Neutrophil (primary cell): ENCODE measurements around the gene GRB10.

ENCODE experiments used
- H3K27ac ChIP-seq: fragments of 200-600 bp; sonication (generic); 2 replicates; pipeline ENCODE4 v1.5.1; 2016; ENCODE audit warnings: mild to moderate bottlenecking, moderate library complexity
- H3K27me3 ChIP-seq: fragments of 200-600 bp; sonication (generic); 2 replicates; pipeline ENCODE4 v1.6.0; 2016; ENCODE audit warnings: mild to moderate bottlenecking
- H3K36me3 ChIP-seq: fragments of 200-600 bp; sonication (generic); 2 replicates; pipeline ENCODE4 v1.5.1; 2017
- H3K4me1 ChIP-seq, 2 experiments: fragments of 200-600 bp in 1 of 2; sonication (generic) in 1 of 2; 1 replicate in 1 of 2; 2 replicates in 1 of 2; pipeline versions ENCODE4 v1.5.1 to v1.6.1; 2013 to 2016; ENCODE audit warnings: low read depth in 1 of 2, low read length in 1 of 2, mild to moderate bottlenecking in 1 of 2, moderate library complexity in 1 of 2; ENCODE audit not compliant: control insufficient read depth in 1 of 2, insufficient read depth in 1 of 2
- H3K4me3 ChIP-seq, 2 experiments: fragments of 200-600 bp in 1 of 2; sonication (generic) in 1 of 2; 1 replicate in 1 of 2; 2 replicates in 1 of 2; pipeline ENCODE4 v1.5.1; 2013 to 2016; ENCODE audit warnings: low read depth in 1 of 2, low read length in 1 of 2, mild to moderate bottlenecking in 1 of 2, moderate library complexity in 1 of 2
- H3K9me3 ChIP-seq: fragments of 200-600 bp; sonication (generic); 2 replicates; pipeline ENCODE4 v1.5.1; 2016
- TF ChIP-seq, protein P1 (sequence below): fragments of 200-600 bp; sonication (generic); IDR thresholded peaks from 2 replicates; pipeline ENCODE4 v1.5.1; 2016; ENCODE audit warnings: antibody characterized with exemption

Gene GRB10

GRCh38 chr7:50542132-50542531 lies 240.6 kb downstream of the GRB10 start:
- H3K27me3 ChIP-seq = no peaks in the 10 kb centered on the region
- H3K4me1 ChIP-seq = no peaks in the 10 kb centered on the region
- H3K4me3 ChIP-seq = no peak overlapping the region
- H3K27ac ChIP-seq = no peak overlapping the region
- H3K9me3 ChIP-seq = no peaks in the 10 kb centered on the region
- TF ChIP-seq, protein P1, sequence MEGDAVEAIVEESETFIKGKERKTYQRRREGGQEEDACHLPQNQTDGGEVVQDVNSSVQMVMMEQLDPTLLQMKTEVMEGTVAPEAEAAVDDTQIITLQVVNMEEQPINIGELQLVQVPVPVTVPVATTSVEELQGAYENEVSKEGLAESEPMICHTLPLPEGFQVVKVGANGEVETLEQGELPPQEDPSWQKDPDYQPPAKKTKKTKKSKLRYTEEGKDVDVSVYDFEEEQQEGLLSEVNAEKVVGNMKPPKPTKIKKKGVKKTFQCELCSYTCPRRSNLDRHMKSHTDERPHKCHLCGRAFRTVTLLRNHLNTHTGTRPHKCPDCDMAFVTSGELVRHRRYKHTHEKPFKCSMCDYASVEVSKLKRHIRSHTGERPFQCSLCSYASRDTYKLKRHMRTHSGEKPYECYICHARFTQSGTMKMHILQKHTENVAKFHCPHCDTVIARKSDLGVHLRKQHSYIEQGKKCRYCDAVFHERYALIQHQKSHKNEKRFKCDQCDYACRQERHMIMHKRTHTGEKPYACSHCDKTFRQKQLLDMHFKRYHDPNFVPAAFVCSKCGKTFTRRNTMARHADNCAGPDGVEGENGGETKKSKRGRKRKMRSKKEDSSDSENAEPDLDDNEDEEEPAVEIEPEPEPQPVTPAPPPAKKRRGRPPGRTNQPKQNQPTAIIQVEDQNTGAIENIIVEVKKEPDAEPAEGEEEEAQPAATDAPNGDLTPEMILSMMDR = no peak
- H3K36me3 ChIP-seq = no peaks in the 10 kb centered on the region

- no peak overlapping the region for H3K4me3 ChIP-seq
- no peak overlapping the region for H3K27ac ChIP-seq
- H3K4me1 ChIP-seq = no peaks in the 10 kb centered on the region
- no peaks in the 10 kb centered on the region for H3K36me3 ChIP-seq
- no peaks in the 10 kb centered on the region for H3K27me3 ChIP-seq
- no peaks in the 10 kb centered on the region for H3K9me3 ChIP-seq
- TF ChIP-seq, protein P1 = no peak
These were observed 241.7 kb downstream of the GRB10 start for GRCh38 chr7:50540785-50541579.
